Measurements from ENCODE around the gene ZMYM1. TPM values are rescaled to one million over a fixed set of nuclear protein-coding genes. Genes with fewer than 3 reads are reported as not detected.

ZMYM1 gene
- total RNA-seq, 4 donors from 2014 or later, result 7.3 to 19.1 (median 14.5) TPM

DNA sequence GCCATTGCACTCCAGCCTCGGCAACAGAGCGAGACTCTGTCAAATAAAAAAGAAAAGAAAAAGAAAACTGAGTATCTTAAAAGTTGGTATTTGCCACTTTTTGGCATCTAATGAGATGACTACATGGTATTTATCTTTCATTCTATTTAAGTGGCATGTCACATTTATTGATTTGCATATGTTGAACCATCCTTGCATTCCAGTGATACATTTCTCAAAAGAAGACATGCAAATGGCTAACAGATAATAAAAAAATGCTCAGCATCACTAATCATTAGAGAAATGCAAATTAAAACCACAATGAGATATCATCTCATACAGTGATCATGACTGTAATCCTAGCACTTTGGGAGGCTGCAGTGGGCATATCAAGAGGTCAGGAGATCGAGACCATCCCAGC is 85.7 kb downstream of the ZMYM1 start:
- Histone ChIP-seq H3K4me1 (no peaks in the 10 kb centered on the region), H3K36me3 (no peaks in the 10 kb centered on the region), H3K27me3 (no peaks in the 10 kb centered on the region), H3K4me3 (no peak overlapping the region), H3K27ac (replicated peaks in 1 of 4) (no peak overlapping the region), H3K9me3 (peaks cover 0 to 8% (median 6%) of the 10 kb centered on the region in 4 donors)
- no peak for DNase-seq (ENCODE audit: extremely low spot score)
- TF ChIP-seq, protein P1, sequence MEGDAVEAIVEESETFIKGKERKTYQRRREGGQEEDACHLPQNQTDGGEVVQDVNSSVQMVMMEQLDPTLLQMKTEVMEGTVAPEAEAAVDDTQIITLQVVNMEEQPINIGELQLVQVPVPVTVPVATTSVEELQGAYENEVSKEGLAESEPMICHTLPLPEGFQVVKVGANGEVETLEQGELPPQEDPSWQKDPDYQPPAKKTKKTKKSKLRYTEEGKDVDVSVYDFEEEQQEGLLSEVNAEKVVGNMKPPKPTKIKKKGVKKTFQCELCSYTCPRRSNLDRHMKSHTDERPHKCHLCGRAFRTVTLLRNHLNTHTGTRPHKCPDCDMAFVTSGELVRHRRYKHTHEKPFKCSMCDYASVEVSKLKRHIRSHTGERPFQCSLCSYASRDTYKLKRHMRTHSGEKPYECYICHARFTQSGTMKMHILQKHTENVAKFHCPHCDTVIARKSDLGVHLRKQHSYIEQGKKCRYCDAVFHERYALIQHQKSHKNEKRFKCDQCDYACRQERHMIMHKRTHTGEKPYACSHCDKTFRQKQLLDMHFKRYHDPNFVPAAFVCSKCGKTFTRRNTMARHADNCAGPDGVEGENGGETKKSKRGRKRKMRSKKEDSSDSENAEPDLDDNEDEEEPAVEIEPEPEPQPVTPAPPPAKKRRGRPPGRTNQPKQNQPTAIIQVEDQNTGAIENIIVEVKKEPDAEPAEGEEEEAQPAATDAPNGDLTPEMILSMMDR (IDR thresholded peaks at IDR 0.05), result no peak
- TF ChIP-seq EP300 (IDR thresholded peaks at IDR 0.05) (no peak), POLR2A (IDR thresholded peaks at IDR 0.05; ENCODE audit: low read depth) (no peak), POLR2AphosphoS5 (IDR thresholded peaks at IDR 0.05) (no peak)
- 100% methylated on average over 3 of the region's 3 CpGs for WGBS
- intact Hi-C loops (cut with DNase I), result no loop called here

Other genes with a start within 250 kb of the ZMYM1 start
- 10 to 100 TPM; 29.5 to 45.4 (median 39.0) TPM for gene SMIM12, start 219.6 kb upstream of the ZMYM1 start, total RNA-seq
- under 1 TPM; 0.06 to 0.83 (median 0.40) TPM for gene DLGAP3, start 149.7 kb upstream of the ZMYM1 start, total RNA-seq
- 10 to 100 TPM; 26.1 to 38.6 (median 32.9) TPM for gene TMEM35B, start 94.0 kb upstream of the ZMYM1 start, total RNA-seq
- gene ZMYM6, start 47.4 kb upstream of the ZMYM1 start, total RNA-seq, result 10 to 100 TPM in 3 of 4 donors, 1 to 10 TPM in 1; 9.5 to 17.0 (median 14.3) TPM
- gene SFPQ, start 113.8 kb downstream of the ZMYM1 start, total RNA-seq, result 100 to 1,000 TPM in 2 of 4 donors, 10 to 100 TPM in 2; 81.1 to 160 (median 127) TPM
- 10 to 100 TPM; 24.6 to 32.0 (median 27.3) TPM for gene ZMYM4, start 189.3 kb downstream of the ZMYM1 start, total RNA-seq